HepG2 (cell line): ENCODE measurements around the gene PEX5. TPM values are rescaled to one million over a fixed set of nuclear protein-coding genes. Genes with fewer than 3 reads are reported as not detected.

Experiments used
- ATAC-seq: fragments of 200-7000 bp; cut with Tn5 transposase; 3 replicates; pipeline ENCODE4 v1.9.1; 2020; ENCODE audit warnings: mild to moderate bottlenecking, moderate library complexity
- BruUV-seq: library from RNA; stranded (reverse); fragments of 400-500 nt; replicated peaks from 2 replicates; lab custom pipeline; 2021; lab: Mats Ljungman, UMichigan
- CTCF ChIA-PET: fragments of 300-600 bp; formaldehyde crosslinking; extraction: SDS; loops from one replicate; lab custom pipeline; 2021; ENCODE audit warnings: low total read pairs, inconsistent platforms, low intra/inter-chr PET ratio; lab: Yijun Ruan, JAX
- POLR2A ChIA-PET: fragments of 350-600 bp; sonication (Branson Sonifier 250); formaldehyde crosslinking; loops from one replicate; lab custom pipeline; 2020; ENCODE audit warnings: antibody characterized with exemption, inconsistent platforms; lab: Yijun Ruan, JAX
- DNase-seq: peaks from one replicate; pipeline ENCODE4 v3.0.0-alpha.2; 2015; ENCODE audit warnings: low spot score
- FAIRE-seq: peaks from 3 replicates; lab custom pipeline; 2011; peaks lifted over from hg19 to GRCh38; lab: Jason Lieb, UNC
- H2AFZ ChIP-seq: one replicate; pipeline ENCODE4 v1.6.1; 2011; ENCODE audit warnings: low read length, inconsistent platforms
- H3K27ac ChIP-seq: fragments of 300-600 bp; 3 replicates; pipeline ENCODE4 v1.8.0; 2011; ENCODE audit warnings: mixed run types, mild to moderate bottlenecking, mixed read lengths, low read length, inconsistent platforms; ENCODE audit not compliant: insufficient read depth; ENCODE audit errors: extremely low read length
- H3K27me3 ChIP-seq, 2 experiments: fragments of 200-600 bp in 1 of 2; 2 replicates in 1 of 2; 3 replicates in 1 of 2; pipeline versions ENCODE4 v1.6.0 to v1.8.0; 2011; ENCODE audit warnings: low read length in 2 of 2, mild to moderate bottlenecking in 2 of 2, moderate library complexity in 2 of 2, inconsistent platforms in 1 of 2; ENCODE audit not compliant: insufficient read depth in 2 of 2, control insufficient read depth in 1 of 2
- H3K36me3 ChIP-seq, 2 experiments: fragments of 200-600 bp in 1 of 2; replicated peaks in 1 of 2; 2 replicates in 1 of 2; 3 replicates in 1 of 2; pipeline versions ENCODE4 v1.5.1 to v1.8.0; 2011; ENCODE audit warnings: low read length in 2 of 2, inconsistent platforms in 1 of 2; ENCODE audit not compliant: insufficient read depth in 2 of 2, control insufficient read depth in 1 of 2
- H3K4me1 ChIP-seq: 2 replicates; pipeline ENCODE4 v1.5.1; 2012; ENCODE audit warnings: low read length, inconsistent platforms; ENCODE audit not compliant: insufficient read depth
- H3K4me2 ChIP-seq: 2 replicates; pipeline ENCODE4 v1.6.0; 2011; ENCODE audit warnings: low read depth, low read length, inconsistent platforms
- H3K4me3 ChIP-seq, 3 experiments: fragments of 200-600 bp in 1 of 3; sonication (generic), shearing (Covaris generic) in 1 of 3; replicated peaks in 1 of 3; 2 replicates each; pipeline ENCODE4 v1.5.1; 2011 to 2016; ENCODE audit warnings: low read length in 3 of 3, inconsistent platforms in 2 of 3, low read depth in 2 of 3, mild to moderate bottlenecking in 2 of 3, control low read depth in 1 of 3, mixed read lengths in 1 of 3; ENCODE audit not compliant: insufficient read depth in 1 of 3
- H3K79me2 ChIP-seq: one replicate; pipeline ENCODE4 v1.6.1; 2011; ENCODE audit warnings: low read length, inconsistent platforms; ENCODE audit not compliant: insufficient read depth
- H3K9ac ChIP-seq: 2 replicates; pipeline ENCODE4 v1.6.0; 2011; ENCODE audit warnings: mild to moderate bottlenecking, low read depth, low read length, inconsistent platforms; ENCODE audit not compliant: insufficient read depth
- H3K9me3 ChIP-seq: 2 replicates; pipeline ENCODE4 v1.5.1; 2012; ENCODE audit warnings: mild to moderate bottlenecking, low read length
- H4K20me1 ChIP-seq: 2 replicates; pipeline ENCODE4 v1.6.0; 2011; ENCODE audit warnings: inconsistent platforms, mild to moderate bottlenecking, low read length, moderate library complexity; ENCODE audit not compliant: insufficient read depth
- ARHGAP35 ChIP-seq: sonication (generic); formaldehyde crosslinking; IDR thresholded peaks from 2 replicates; pipeline ENCODE4 v1.9.0; 2022; ENCODE audit warnings: mild to moderate bottlenecking, inconsistent platforms, moderate library complexity, missing genetic modification reagents, borderline replicate concordance
- CEBPB ChIP-seq: IDR thresholded peaks from 2 replicates; pipeline ENCODE4 v1.6.1; 2011; ENCODE audit warnings: low read depth, low read length, improper control_type of control experiment, borderline replicate concordance
- HOXA3 ChIP-seq: sonication (generic); formaldehyde crosslinking; IDR thresholded peaks from 2 replicates; pipeline ENCODE4 v1.5.0; 2020; ENCODE audit warnings: missing genetic modification reagents
- NFE2L1 ChIP-seq: sonication (generic); formaldehyde crosslinking; IDR thresholded peaks from 2 replicates; pipeline ENCODE4 v1.4.0; 2020; ENCODE audit warnings: missing genetic modification reagents, mild to moderate bottlenecking, borderline replicate concordance
- PHF20 ChIP-seq: sonication (generic); formaldehyde crosslinking; IDR thresholded peaks from 2 replicates; pipeline ENCODE4 v1.5.0; 2020; ENCODE audit warnings: mild to moderate bottlenecking, missing genetic modification reagents
- ZNF460 ChIP-seq: sonication (generic); formaldehyde crosslinking; IDR thresholded peaks from 2 replicates; pipeline ENCODE4 v1.5.1; 2020; ENCODE audit warnings: missing genetic modification reagents, mild to moderate bottlenecking, borderline replicate concordance
- WGBS: methylation state at CpG from one replicate; pipeline ENCODE4 v1.1.6; 2017; ENCODE audit warnings: low lambda C conversion rate; 5-methylcytosine and 5-hydroxymethylcytosine counted together
- in situ Hi-C: cut with HindIII; loops from 2 replicates; pipeline ENCODE4 v1.10.0; 2017; ENCODE audit warnings: low pct_unique_long_range_greater_than_20kb; ENCODE audit not compliant: extremely low pct_ligation_motif_present
- intact Hi-C: fragments of 100-400 bp; cut with micrococcal nuclease; formaldehyde crosslinking; loops from one replicate; pipeline ENCODE4 v1.10.0; 2022; ENCODE audit not compliant: unreplicated experiment
- polyA plus RNA-seq, 8 experiments: library from polyadenylated mRNA; depleted of rRNA in 3 of 8; stranded (reverse) in 7 of 8; unstranded in 1 of 8; fragments of >200 nt; fragmentation: Illumina TruSeq in 4 of 8; extraction: Trizol in 4 of 8; gene quantifications; 2 replicates each; pipeline versions ENCODE4 v1.2.1 to v1.2.3, GENCODE V29; 2011 to 2016; ENCODE audit warnings: low read depth in 4 of 8, missing spikeins in 1 of 8, mixed read lengths in 1 of 8; ENCODE audit not compliant: insufficient read depth in 1 of 8
- total RNA-seq, 5 experiments: library from RNA; depleted of rRNA; stranded (reverse); fragments of >200 nt; fragmentation: Illumina TruSeq; extraction: Trizol; gene quantifications; 2 replicates each; pipeline ENCODE4 v1.2.3, GENCODE V29; 2016; ENCODE audit warnings: low read depth in 1 of 5
- TF ChIP-seq, protein P1 (sequence below): sonication (generic); formaldehyde crosslinking; IDR thresholded peaks from 2 replicates; pipeline ENCODE4 v1.5.1; 2020; ENCODE audit warnings: mild to moderate bottlenecking, missing genetic modification reagents, borderline replicate concordance
- TF ChIP-seq, protein P2 (sequence below): sonication (generic); formaldehyde crosslinking; IDR thresholded peaks from 2 replicates; pipeline ENCODE4 v1.5.1; 2020; ENCODE audit warnings: missing genetic modification reagents, mild to moderate bottlenecking, borderline replicate concordance
- TF ChIP-seq, protein P3 (sequence below): sonication (generic); formaldehyde crosslinking; IDR thresholded peaks from 2 replicates; pipeline ENCODE4; 2020; ENCODE audit warnings: missing genetic modification reagents, mild to moderate bottlenecking, borderline replicate concordance
- TF ChIP-seq, protein P4 (sequence below): sonication (generic); formaldehyde crosslinking; IDR thresholded peaks from 2 replicates; pipeline ENCODE4 v1.5.0; 2020; ENCODE audit warnings: mild to moderate bottlenecking, low read depth, missing genetic modification reagents, borderline replicate concordance

The PEX5 gene
- total and polyA plus RNA-seq, 2 of the 13 experiments (the other 11 are each of a cell fraction or from before 2014, with no cell fraction given), result 16.4 to 29.0 TPM

DNA sequence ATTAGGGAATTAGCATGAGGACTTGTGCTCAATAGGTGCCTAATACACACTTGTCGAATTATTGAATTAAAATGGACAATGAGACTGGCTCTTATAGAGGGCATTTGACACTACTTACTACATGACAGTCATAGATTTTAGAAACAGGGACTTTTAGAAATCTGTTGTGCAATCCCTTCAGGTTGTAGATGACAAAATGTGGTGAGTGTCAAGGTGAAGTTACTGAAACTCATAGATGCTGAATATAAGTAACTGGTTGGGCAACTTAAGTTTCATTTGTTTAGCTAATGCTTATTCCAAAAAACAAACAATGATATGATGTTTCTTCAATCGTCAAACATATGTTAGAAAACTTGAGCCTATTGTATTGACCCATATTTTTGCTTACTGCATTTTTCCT is 12.9 kb upstream of the PEX5 start:
- no peaks in the 10 kb centered on the region for H3K79me2 ChIP-seq
- no peak overlapping the region for H3K4me2 ChIP-seq
- CTCF ChIA-PET, result no interaction called here
- no peaks in the 10 kb centered on the region for H3K27me3 ChIP-seq
- no peak overlapping the region for H3K9ac ChIP-seq
- H3K4me1 ChIP-seq, result no peaks in the 10 kb centered on the region
- 0% methylated on average over 2 of the region's 2 CpGs for WGBS
- no peak overlapping the region for H3K27ac ChIP-seq
- BruUV-seq, result no TSS peak
- no peak for FAIRE-seq
- POLR2A ChIA-PET, result no interaction called here
- intact Hi-C loops (no loop called here), in situ Hi-C loops (no loop called here)
- no peaks in the 10 kb centered on the region for H3K36me3 ChIP-seq
- ATAC-seq, result no peak
- no peak overlapping the region for H2AFZ ChIP-seq
- H3K4me3 ChIP-seq, result no peak overlapping the region
- H4K20me1 ChIP-seq, result no peaks in the 10 kb centered on the region
- DNase-seq, result no peak
- TF ChIP-seq CEBPB (peak; percentile 41; the same call in 1 of the 2 replicates), ARHGAP35 (CRISPR knock-in tag) (no peak)
- peaks cover 11% of the 10 kb centered on the region for H3K9me3 ChIP-seq

DNA sequence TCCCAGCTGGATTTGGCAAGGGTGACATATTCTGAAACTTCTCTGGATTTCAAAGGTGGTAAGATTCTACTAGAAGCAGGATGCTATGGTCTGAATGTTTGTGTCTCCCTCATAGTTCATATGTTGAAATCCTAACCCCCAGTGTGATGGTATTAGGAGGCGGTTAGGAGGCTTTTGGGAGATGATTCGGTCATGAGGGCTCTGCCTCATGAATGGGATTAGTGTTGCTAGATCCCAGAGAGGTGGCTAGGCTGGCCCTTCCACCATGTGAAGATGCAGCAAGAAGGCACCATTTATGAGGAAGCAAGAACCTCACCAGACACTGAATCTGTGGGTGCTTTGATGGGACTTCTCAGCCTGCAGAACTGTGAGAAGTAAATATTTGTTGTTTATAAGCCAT is 11.0 kb upstream of the PEX5 start:
- Histone ChIP-seq H3K4me1 (no peaks in the 10 kb centered on the region), H3K4me3 (no peak overlapping the region), H2AFZ (no peak overlapping the region), H4K20me1 (no peaks in the 10 kb centered on the region), H3K27ac (no peak overlapping the region), H3K36me3 (no peaks in the 10 kb centered on the region), H3K79me2 (no peaks in the 10 kb centered on the region), H3K9me3 (no peaks in the 10 kb centered on the region), H3K4me2 (no peak overlapping the region), H3K9ac (no peak overlapping the region), H3K27me3 (no peaks in the 10 kb centered on the region)
- ATAC-seq (no peak), FAIRE-seq (no peak), DNase-seq (no peak)
- ChIA-PET CTCF (no interaction called here), POLR2A (no interaction called here)
- TF ChIP-seq, protein P1, sequence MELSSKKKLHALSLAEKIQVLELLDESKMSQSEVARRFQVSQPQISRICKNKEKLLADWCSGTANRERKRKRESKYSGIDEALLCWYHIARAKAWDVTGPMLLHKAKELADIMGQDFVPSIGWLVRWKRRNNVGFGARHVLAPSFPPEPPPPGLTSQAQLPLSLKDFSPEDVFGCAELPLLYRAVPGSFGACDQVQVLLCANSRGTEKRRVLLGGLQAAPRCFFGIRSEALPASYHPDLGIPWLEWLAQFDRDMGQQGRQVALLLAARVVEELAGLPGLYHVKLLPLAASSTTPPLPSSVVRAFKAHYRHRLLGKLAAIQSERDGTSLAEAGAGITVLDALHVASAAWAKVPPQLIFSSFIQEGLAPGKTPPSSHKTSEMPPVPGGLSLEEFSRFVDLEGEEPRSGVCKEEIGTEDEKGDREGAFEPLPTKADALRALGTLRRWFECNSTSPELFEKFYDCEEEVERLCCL, result no peak
- TF ChIP-seq, protein P2, sequence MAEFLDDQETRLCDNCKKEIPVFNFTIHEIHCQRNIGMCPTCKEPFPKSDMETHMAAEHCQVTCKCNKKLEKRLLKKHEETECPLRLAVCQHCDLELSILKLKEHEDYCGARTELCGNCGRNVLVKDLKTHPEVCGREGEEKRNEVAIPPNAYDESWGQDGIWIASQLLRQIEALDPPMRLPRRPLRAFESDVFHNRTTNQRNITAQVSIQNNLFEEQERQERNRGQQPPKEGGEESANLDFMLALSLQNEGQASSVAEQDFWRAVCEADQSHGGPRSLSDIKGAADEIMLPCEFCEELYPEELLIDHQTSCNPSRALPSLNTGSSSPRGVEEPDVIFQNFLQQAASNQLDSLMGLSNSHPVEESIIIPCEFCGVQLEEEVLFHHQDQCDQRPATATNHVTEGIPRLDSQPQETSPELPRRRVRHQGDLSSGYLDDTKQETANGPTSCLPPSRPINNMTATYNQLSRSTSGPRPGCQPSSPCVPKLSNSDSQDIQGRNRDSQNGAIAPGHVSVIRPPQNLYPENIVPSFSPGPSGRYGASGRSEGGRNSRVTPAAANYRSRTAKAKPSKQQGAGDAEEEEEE, result no peak
- TF ChIP-seq, protein P3, sequence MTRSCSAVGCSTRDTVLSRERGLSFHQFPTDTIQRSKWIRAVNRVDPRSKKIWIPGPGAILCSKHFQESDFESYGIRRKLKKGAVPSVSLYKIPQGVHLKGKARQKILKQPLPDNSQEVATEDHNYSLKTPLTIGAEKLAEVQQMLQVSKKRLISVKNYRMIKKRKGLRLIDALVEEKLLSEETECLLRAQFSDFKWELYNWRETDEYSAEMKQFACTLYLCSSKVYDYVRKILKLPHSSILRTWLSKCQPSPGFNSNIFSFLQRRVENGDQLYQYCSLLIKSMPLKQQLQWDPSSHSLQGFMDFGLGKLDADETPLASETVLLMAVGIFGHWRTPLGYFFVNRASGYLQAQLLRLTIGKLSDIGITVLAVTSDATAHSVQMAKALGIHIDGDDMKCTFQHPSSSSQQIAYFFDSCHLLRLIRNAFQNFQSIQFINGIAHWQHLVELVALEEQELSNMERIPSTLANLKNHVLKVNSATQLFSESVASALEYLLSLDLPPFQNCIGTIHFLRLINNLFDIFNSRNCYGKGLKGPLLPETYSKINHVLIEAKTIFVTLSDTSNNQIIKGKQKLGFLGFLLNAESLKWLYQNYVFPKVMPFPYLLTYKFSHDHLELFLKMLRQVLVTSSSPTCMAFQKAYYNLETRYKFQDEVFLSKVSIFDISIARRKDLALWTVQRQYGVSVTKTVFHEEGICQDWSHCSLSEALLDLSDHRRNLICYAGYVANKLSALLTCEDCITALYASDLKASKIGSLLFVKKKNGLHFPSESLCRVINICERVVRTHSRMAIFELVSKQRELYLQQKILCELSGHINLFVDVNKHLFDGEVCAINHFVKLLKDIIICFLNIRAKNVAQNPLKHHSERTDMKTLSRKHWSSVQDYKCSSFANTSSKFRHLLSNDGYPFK (CRISPR knock-in tag), result no peak
- no peak for TF ChIP-seq PHF20
- TF ChIP-seq HOXA3 (CRISPR knock-in tag), result no peak
- no peak for TF ChIP-seq ZNF460 (CRISPR knock-in tag)
- TF ChIP-seq, protein P4, sequence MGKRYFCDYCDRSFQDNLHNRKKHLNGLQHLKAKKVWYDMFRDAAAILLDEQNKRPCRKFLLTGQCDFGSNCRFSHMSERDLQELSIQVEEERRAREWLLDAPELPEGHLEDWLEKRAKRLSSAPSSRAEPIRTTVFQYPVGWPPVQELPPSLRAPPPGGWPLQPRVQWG (CRISPR knock-in tag), result no peak
- no peak for TF ChIP-seq NFE2L1 (CRISPR knock-in tag)
- 0% methylated on average over 2 of the region's 2 CpGs for WGBS
- in situ Hi-C loops (no loop called here), intact Hi-C loops (no loop called here)
- BruUV-seq, result no TSS peak
